GM21528 (cell line): ENCODE measurements around the gene CCHCR1.
"Not testable (repeated sequence)": the region's sequence is repeated elsewhere in the genome, so short reads cannot be mapped to it uniquely, and the experiment has no call there.

ENCODE experiments used
- ATAC-seq: cut with Tn5 transposase; IDR thresholded peaks from one replicate; pipeline ENCODE4 v1.9.1; 2021; ENCODE audit warnings: mild to moderate bottlenecking, moderate library complexity; ENCODE audit not compliant: unreplicated experiment, low FRiP score

Gene CCHCR1

GRCh38 chr6:31164475-31165063 lies 7.0 kb upstream of the CCHCR1 start:
- not testable (repeated sequence) for ATAC-seq

DNA sequence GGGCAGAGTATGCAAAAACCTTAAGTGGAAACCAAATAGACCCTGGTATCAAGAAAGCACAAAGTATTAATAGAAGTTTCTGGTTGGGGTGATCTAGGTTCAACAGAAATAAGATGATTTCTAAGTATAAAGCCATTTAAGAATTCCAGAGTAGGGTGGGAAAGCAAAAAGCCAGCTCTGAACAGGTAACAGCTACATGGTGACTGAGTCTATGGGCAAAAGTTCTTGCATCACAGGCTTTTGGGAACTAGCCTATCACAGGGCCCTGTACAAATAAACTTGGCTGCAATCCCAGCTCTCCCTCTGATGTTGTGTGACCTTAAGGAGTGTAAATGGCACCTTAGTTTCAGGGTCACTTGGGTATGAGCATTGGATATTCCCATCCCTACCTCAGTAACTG lies 6.3 kb upstream of the CCHCR1 start:
- no peak for ATAC-seq

- ATAC-seq, result no peak
Measured at GRCh38 chr6:31162463-31163165, 5.0 kb upstream of the CCHCR1 start.

- no peak for ATAC-seq
Measured at GRCh38 chr6:31161216-31162126, 3.9 kb upstream of the CCHCR1 start.

DNA sequence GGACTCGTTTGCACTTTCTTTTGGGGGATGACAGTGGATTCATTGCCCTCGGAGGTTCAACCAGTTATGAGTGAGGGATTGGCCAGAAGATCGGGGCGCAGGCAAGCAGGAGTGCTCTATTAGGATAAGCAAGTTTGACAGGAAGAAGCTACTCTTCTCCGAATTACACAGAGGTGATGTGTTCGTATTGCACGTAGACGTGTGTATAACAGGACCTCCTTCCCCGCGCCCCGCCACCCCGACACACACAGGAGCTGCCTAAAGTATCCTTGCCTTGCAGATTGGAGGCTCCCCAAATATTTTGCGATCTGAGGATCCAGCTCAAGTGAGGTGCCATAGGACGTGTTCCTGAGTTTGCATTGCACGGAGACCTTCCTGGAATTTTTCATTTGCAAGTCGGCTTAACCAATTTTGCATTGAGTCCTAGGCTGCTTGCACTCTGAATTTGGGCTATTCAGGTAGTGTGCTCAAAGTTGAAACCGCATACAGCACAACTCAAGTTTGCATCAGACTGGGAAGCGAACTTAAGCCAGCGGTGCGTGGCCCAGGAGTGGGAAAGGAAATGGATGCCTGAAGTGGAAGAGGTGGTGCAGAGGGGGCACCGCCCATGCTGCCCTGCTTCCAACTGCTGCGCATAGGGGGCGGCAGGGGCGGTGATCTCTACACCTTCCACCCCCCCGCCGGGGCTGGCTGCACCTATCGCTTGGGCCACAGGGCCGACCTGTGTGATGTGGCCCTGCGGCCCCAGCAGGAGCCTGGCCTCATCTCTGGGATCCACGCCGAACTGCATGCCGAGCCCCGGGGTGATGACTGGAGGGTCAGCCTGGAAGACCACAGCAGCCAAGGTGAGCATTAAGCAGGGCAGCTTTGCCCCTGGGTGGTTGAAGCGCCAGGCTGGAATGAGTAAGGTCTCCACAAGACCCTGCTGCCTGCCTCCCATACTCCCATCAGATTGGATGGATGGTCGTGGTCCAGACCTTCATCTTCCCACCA lies 1.6 kb upstream of the CCHCR1 start:
- peak; percentile 13 for ATAC-seq

DNA sequence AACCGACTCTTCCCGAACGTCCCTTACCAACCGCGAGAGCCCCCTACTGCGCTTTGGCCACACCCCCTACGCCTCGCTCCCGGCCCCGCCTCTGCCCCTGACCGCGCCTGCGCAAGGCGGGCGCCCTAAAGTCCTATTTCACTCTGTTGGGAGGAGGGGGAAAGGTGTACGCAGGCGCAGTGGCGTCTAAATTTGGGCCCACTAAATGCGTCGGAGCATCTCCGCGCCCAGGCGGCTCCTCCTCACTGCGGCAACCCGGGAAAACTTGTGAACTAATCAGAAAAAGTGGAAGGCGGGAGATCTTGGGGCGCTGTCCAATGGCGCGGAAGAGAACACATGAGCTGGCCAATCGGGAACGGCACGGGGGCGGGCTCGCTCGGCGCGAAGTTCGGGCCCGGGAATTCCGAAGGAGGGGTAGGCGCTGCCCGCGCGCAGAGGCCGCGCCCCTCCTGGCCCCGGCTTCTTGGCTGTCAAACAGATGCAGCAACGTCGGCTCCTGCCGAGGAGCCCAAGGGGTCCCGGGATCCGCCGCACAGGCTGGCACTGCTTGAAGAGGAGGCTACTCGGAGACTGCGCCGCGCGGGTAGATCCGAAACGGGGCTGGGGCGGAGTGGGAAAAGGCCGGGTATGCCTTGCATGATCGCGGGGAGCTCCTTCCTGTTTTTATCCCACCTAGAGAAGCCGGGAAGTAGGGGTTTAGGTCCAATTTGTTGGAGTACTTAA lies 699 bp upstream of the CCHCR1 start, which contains the start of gene TCF19:
TSS of gene TCF19 (plus strand) at position 450 of the 723 bp plus-strand sequence. CDS start 881 bp downstream, outside the sequence.
- ATAC-seq, result peak; percentile 82

GRCh38 chr6:31156641-31157040 lies 961 bp downstream of the CCHCR1 start:
- no peak for ATAC-seq

DNA sequence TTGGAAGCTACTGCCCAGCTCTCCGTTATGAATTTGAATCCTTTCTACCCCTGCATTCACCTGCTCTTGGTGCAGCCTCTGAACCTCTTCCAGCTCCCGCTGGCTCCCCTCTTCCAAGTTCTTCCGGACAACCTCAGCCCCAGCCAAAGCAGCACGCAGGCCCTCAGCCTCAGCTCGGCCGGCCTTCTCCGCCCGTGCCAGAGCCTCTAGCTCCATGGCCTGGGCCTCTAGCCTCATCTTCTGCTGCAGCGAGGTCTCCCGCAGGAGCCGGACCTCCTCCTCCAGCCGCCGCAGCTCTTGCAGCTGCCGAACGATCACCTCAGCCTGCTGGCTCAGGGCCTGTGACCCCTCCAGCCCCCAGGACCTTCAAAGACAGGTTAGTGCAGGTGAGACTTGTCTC lies 3.2 kb downstream of the CCHCR1 start:
- ATAC-seq, result no peak

- ATAC-seq, result no peak
Measured at GRCh38 chr6:31152781-31153180, 4.8 kb downstream of the CCHCR1 start.

- ATAC-seq, result no peak
Measured at GRCh38 chr6:31149827-31150447, 7.7 kb downstream of the CCHCR1 start.

DNA sequence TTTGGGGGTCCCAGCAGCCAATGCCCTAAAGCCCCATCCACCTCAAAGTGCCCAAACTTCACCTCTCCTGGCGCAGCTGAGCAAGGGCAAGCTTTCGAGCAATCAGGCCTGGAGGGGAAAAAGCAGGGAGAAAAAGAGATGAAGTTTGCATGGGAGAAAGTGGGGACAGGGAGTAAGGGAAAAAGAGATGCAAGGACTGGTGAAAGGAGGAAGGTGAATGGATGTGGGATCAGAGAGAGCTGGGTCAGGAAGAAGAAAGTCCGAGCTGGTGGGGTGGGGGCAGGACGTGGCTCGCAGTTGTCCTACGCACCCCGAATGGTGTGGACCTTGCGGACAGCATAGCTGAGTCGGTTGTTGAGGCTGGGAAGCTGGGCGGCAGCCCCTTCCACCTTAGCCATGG lies 12.2 kb downstream of the CCHCR1 start:
- no peak for ATAC-seq

DNA sequence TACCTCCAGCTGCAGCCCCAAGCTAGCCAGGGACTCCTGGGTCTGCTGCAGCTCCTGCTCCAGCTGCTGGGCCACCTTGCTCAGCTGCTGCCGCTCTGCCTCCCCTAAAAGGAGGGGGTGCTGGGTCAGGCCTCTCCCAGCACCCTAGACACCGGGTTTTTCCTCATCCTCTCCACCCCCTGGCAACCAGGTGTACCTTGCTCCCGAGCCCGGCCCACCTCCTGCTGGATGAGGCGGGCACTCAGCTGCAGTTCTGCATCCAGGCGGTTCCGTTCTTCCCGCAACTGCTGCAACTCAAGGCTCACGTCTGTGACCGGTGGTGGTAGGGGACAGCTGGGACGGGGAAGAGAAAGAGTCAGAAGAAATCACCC lies 12.6 kb downstream of the CCHCR1 start:
- ATAC-seq, result no peak

- no peak for ATAC-seq
Measured at GRCh38 chr6:31144296-31144969, 13.2 kb downstream of the CCHCR1 start.

DNA sequence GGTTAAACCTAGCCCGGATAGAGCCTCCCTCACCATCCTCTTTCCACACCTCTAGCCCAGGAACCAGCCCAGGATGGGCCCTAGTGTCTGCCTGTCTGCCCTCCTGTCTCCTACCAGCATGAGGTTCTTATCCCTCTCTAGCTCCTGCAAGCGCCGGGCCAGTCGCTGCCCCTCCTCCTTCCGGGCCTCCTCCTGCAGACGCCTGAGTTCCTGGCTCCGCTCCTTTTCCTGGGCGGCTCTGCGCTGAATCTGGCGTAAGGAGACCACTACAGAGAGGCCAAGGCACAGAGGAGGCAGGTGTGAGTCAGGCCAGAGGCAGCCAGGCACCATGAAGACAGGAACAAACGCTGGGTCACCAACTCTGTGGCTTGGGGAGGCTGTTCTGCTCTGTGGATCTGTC lies 14.5 kb downstream of the CCHCR1 start:
- no peak for ATAC-seq

DNA sequence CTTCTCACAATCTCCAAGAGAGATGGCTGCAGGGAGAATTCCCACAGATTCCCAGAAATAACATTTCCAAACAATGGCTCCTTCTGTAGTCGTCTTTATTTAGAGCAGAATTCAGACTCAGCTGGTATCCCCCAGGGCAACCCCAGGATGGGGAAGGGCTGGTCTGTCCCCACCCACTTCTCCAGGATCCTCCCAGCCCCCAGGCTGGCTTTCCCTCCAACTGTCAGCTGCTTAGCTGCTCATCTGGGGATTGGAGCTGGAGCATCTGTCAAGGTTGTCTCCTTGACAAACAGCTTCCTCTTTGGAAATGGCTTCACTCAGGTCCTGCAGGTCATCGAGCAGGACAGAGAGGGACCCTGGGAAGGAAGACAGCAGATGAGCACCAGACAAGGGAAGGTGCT lies 15.2 kb downstream of the CCHCR1 start:
- ATAC-seq, result no peak

- ATAC-seq, result no peak
Measured at GRCh38 chr6:31140643-31141042, 17.0 kb downstream of the CCHCR1 start.

- no peak for ATAC-seq
Measured at GRCh38 chr6:31139599-31139998, 18.0 kb downstream of the CCHCR1 start.

DNA sequence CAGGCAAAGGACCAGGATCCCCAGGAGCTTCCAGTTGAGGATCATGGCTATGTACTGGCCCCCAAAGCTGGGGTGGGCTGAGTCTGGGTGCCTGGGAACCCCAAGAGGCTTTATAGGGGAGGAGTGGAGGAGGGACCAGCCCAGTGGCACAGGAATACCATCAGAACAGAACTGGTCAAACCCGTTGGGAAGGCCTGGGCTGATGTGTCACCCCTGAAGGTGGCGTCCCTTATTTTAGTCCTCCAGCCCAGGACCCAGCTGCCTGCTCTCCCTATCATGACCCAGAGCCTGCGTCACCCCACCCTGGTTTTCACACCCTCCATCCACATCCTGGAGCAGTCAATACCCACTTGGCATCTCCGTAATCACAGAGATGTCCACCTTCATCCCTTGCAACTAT lies 18.6 kb downstream of the CCHCR1 start, which contains the start of gene PSORS1C2:
TSS of gene PSORS1C2 (minus strand) at position 85 of the 400 bp plus-strand sequence. CDS start at position 45, 40 bp downstream.
- no peak for ATAC-seq
